SH-SY5Y (cell line): ENCODE measurements around the gene EFHC1.

Source experiments
- GATA2 ChIP-seq: IDR thresholded peaks from 2 replicates; pipeline ENCODE4 v1.6.1; 2011; ENCODE audit warnings: mild to moderate bottlenecking, low read depth, low read length
- GATA3 ChIP-seq: IDR thresholded peaks from 2 replicates; pipeline ENCODE4 v1.6.1; 2011; ENCODE audit warnings: low read depth, mild to moderate bottlenecking, low read length, moderate library complexity

DNA sequence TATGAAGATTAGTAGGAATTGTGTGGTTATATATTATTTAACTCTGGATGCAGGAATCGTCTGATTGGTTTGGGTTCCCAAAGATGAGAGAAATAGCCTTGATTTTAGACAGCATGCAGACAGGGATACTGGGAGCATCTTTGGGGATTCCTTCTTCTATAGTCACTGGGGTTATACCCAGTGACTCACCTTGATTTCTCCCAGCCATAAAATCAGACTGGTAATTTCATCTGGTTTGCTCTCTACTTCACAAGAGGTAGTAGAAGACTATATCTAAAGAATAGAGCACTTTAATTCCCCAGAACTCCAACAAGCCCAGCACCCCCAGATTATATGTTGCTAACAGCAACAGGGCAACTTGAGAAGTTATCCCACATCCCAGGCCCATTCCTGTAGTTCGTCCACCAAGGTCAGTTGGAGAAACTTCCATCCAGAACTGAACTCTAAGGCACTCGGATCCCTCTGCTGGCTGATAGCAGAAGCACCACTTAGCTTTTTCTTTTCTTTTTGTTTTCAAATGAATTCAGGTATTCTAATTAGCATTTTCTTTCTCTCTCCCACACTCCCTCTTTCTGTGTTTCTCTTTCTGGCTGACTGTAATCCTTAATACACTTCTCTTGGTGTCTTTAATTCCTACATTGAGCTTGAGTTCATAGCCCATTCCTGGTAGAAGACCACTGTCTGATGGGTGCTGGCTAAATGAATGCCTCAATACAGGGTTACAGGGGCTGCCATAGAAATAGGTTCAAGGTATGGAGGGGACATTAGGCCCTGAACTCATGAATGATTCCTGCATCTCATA is 20.4 kb upstream of the EFHC1 start:
- no peak for TF ChIP-seq GATA3
- no peak for TF ChIP-seq GATA2
